Karpas-422 (cell line): ENCODE measurements around the gene IL1A. TPM values are rescaled to one million over a fixed set of nuclear protein-coding genes. Genes with fewer than 3 reads are reported as not detected.

Source experiments
- DNase-seq: peaks from one replicate; pipeline ENCODE4 v3.0.0-alpha.2; 2015
- H2AFZ ChIP-seq: fragments of 200-600 bp; sonication (generic); 2 replicates; pipeline ENCODE4 v1.6.1; 2014; ENCODE audit warnings: antibody characterized with exemption, low read length, mixed read lengths
- H3K27ac ChIP-seq: fragments of 200-600 bp; sonication (generic); 2 replicates; pipeline ENCODE4 v1.5.1; 2014; ENCODE audit warnings: mild to moderate bottlenecking, low read length, moderate library complexity
- H3K27me3 ChIP-seq: fragments of 200-600 bp; sonication (generic); 2 replicates; pipeline ENCODE4 v1.6.1; 2014; ENCODE audit warnings: low read length, mixed read lengths
- H3K36me3 ChIP-seq: fragments of 200-600 bp; sonication (generic); 2 replicates; pipeline ENCODE4 v1.6.1; 2014; ENCODE audit warnings: low read length, mixed read lengths; ENCODE audit not compliant: insufficient read depth
- H3K4me1 ChIP-seq: fragments of 200-600 bp; sonication (generic); 2 replicates; pipeline ENCODE4 v1.6.1; 2014; ENCODE audit warnings: mild to moderate bottlenecking, low read length, mixed read lengths
- H3K4me2 ChIP-seq: fragments of 200-600 bp; sonication (generic); 2 replicates; pipeline ENCODE4 v1.6.1; 2014; ENCODE audit warnings: low read length, low read depth, mild to moderate bottlenecking; ENCODE audit not compliant: poor library complexity, severe bottlenecking
- H3K4me3 ChIP-seq: fragments of 200-600 bp; sonication (generic); 2 replicates; pipeline ENCODE4 v1.5.1; 2014; ENCODE audit warnings: mild to moderate bottlenecking, antibody characterized with exemption, low read length, mixed read lengths
- H3K79me2 ChIP-seq: fragments of 200-600 bp; sonication (generic); 2 replicates; pipeline ENCODE4 v1.6.1; 2014; ENCODE audit warnings: mild to moderate bottlenecking, low read length, mixed read lengths
- H3K9ac ChIP-seq: fragments of 200-600 bp; sonication (generic); 2 replicates; pipeline ENCODE4 v1.6.0; 2014; ENCODE audit warnings: low read length
- H3K9me2 ChIP-seq: fragments of 200-600 bp; sonication (generic), shearing (Covaris generic); replicated peaks from 2 replicates; pipeline ENCODE4 v1.6.0; 2014; ENCODE audit warnings: mild to moderate bottlenecking, low read length, moderate library complexity; ENCODE audit not compliant: insufficient read depth
- H3K9me3 ChIP-seq: fragments of 300-700, 200-600 bp; sonication (generic); 2 replicates; pipeline ENCODE4 v1.6.1; 2014; ENCODE audit warnings: low read length, mixed read lengths
- H4K20me1 ChIP-seq: fragments of 200-600 bp; sonication (generic); 2 replicates; pipeline ENCODE4 v1.6.1; 2014; ENCODE audit warnings: mild to moderate bottlenecking, antibody characterized with exemption, low read length, low read depth; ENCODE audit not compliant: insufficient read depth
- total RNA-seq: library from RNA; depleted of rRNA; stranded (reverse); fragments of >200 nt; shearing (Covaris generic); gene quantifications from 2 replicates; pipeline ENCODE4 v1.2.3, GENCODE V29; 2014; ENCODE audit warnings: low replicate concordance

Gene IL1A
- total RNA-seq, 1 experiment from 2014 or later, result 0.15 TPM

- no peak for DNase-seq
- Histone ChIP-seq H3K9me2 (no peaks in the 10 kb centered on the region), H3K27me3 (no peaks in the 10 kb centered on the region), H3K4me2 (no peak overlapping the region), H3K79me2 (no peaks in the 10 kb centered on the region), H4K20me1 (no peaks in the 10 kb centered on the region), H3K4me1 (peaks cover 16% of the 10 kb centered on the region), H3K9ac (no peak overlapping the region), H3K27ac (no peak overlapping the region), H3K4me3 (no peak overlapping the region), H3K36me3 (no peaks in the 10 kb centered on the region), H2AFZ (no peak overlapping the region), H3K9me3 (no peaks in the 10 kb centered on the region)
Observed at GRCh38 chr2:112792419-112792818, 8.1 kb upstream of the IL1A start.

GRCh38 chr2:112791693-112792230 lies 7.5 kb upstream of the IL1A start:
- no peaks in the 10 kb centered on the region for H3K9me3 ChIP-seq
- H3K27ac ChIP-seq, result no peak overlapping the region
- no peak overlapping the region for H3K4me3 ChIP-seq
- peaks cover 16% of the 10 kb centered on the region for H3K4me1 ChIP-seq
- no peak overlapping the region for H3K9ac ChIP-seq
- no peak overlapping the region for H3K4me2 ChIP-seq
- no peak overlapping the region for H2AFZ ChIP-seq
- H4K20me1 ChIP-seq, result no peaks in the 10 kb centered on the region
- DNase-seq, result no peak
- no peaks in the 10 kb centered on the region for H3K27me3 ChIP-seq
- H3K9me2 ChIP-seq, result no peaks in the 10 kb centered on the region
- H3K36me3 ChIP-seq, result no peaks in the 10 kb centered on the region
- H3K79me2 ChIP-seq, result no peaks in the 10 kb centered on the region

GRCh38 chr2:112791019-112791418 lies 6.7 kb upstream of the IL1A start:
- H3K27ac ChIP-seq, result no peak overlapping the region
- no peak overlapping the region for H3K4me3 ChIP-seq
- no peaks in the 10 kb centered on the region for H3K36me3 ChIP-seq
- no peak overlapping the region for H2AFZ ChIP-seq
- H4K20me1 ChIP-seq, result no peaks in the 10 kb centered on the region
- peaks cover 16% of the 10 kb centered on the region for H3K4me1 ChIP-seq
- H3K27me3 ChIP-seq, result no peaks in the 10 kb centered on the region
- H3K9me3 ChIP-seq, result no peaks in the 10 kb centered on the region
- H3K9me2 ChIP-seq, result no peaks in the 10 kb centered on the region
- H3K79me2 ChIP-seq, result no peaks in the 10 kb centered on the region
- H3K9ac ChIP-seq, result no peak overlapping the region
- no peak overlapping the region for H3K4me2 ChIP-seq
- DNase-seq, result no peak

- Histone ChIP-seq H3K36me3 (no peaks in the 10 kb centered on the region), H4K20me1 (no peaks in the 10 kb centered on the region), H3K79me2 (no peaks in the 10 kb centered on the region), H2AFZ (no peak overlapping the region), H3K9me2 (no peaks in the 10 kb centered on the region), H3K27me3 (no peaks in the 10 kb centered on the region), H3K4me2 (no peak overlapping the region), H3K4me3 (no peak overlapping the region), H3K4me1 (peaks cover 16% of the 10 kb centered on the region), H3K9me3 (no peaks in the 10 kb centered on the region), H3K9ac (no peak overlapping the region), H3K27ac (no peak overlapping the region)
- no peak for DNase-seq
Observed at GRCh38 chr2:112790305-112790704, 6.0 kb upstream of the IL1A start.

GRCh38 chr2:112789186-112789585 lies 4.9 kb upstream of the IL1A start:
- Histone ChIP-seq H3K79me2 (no peaks in the 10 kb centered on the region), H3K27me3 (no peaks in the 10 kb centered on the region), H3K4me3 (no peak overlapping the region), H3K4me2 (no peak overlapping the region), H3K9ac (no peak overlapping the region), H3K27ac (no peak overlapping the region), H3K9me2 (no peaks in the 10 kb centered on the region), H3K36me3 (no peaks in the 10 kb centered on the region), H4K20me1 (no peaks in the 10 kb centered on the region), H3K4me1 (peaks cover 13% of the 10 kb centered on the region), H2AFZ (no peak overlapping the region), H3K9me3 (no peaks in the 10 kb centered on the region)
- no peak for DNase-seq

GRCh38 chr2:112788653-112789052 lies 4.4 kb upstream of the IL1A start:
- no peak overlapping the region for H3K4me3 ChIP-seq
- no peak overlapping the region for H3K4me2 ChIP-seq
- no peaks in the 10 kb centered on the region for H3K79me2 ChIP-seq
- no peak overlapping the region for H3K9ac ChIP-seq
- H3K27me3 ChIP-seq, result no peaks in the 10 kb centered on the region
- H3K27ac ChIP-seq, result no peak overlapping the region
- H3K9me3 ChIP-seq, result no peaks in the 10 kb centered on the region
- H4K20me1 ChIP-seq, result no peaks in the 10 kb centered on the region
- no peak overlapping the region for H2AFZ ChIP-seq
- H3K36me3 ChIP-seq, result no peaks in the 10 kb centered on the region
- peaks cover 9% of the 10 kb centered on the region for H3K4me1 ChIP-seq
- H3K9me2 ChIP-seq, result no peaks in the 10 kb centered on the region
- no peak for DNase-seq

GRCh38 chr2:112787729-112788393 lies 3.6 kb upstream of the IL1A start:
- no peaks in the 10 kb centered on the region for H3K36me3 ChIP-seq
- H4K20me1 ChIP-seq, result no peaks in the 10 kb centered on the region
- peaks cover 15% of the 10 kb centered on the region for H3K4me1 ChIP-seq
- no peak overlapping the region for H3K4me3 ChIP-seq
- no peak overlapping the region for H3K4me2 ChIP-seq
- no peak overlapping the region for H3K27ac ChIP-seq
- no peaks in the 10 kb centered on the region for H3K79me2 ChIP-seq
- H3K9ac ChIP-seq, result no peak overlapping the region
- H2AFZ ChIP-seq, result no peak overlapping the region
- no peaks in the 10 kb centered on the region for H3K9me3 ChIP-seq
- peak; percentile 50 for DNase-seq
- no peaks in the 10 kb centered on the region for H3K27me3 ChIP-seq
- H3K9me2 ChIP-seq, result no peaks in the 10 kb centered on the region

GRCh38 chr2:112787294-112787693 lies 3.0 kb upstream of the IL1A start:
- H3K9me3 ChIP-seq, result no peaks in the 10 kb centered on the region
- H4K20me1 ChIP-seq, result no peaks in the 10 kb centered on the region
- no peak overlapping the region for H3K9ac ChIP-seq
- H3K36me3 ChIP-seq, result no peaks in the 10 kb centered on the region
- H3K4me1 ChIP-seq, result peaks cover 21% of the 10 kb centered on the region
- no peak overlapping the region for H2AFZ ChIP-seq
- no peaks in the 10 kb centered on the region for H3K9me2 ChIP-seq
- DNase-seq, result no peak
- H3K27ac ChIP-seq, result no peak overlapping the region
- H3K79me2 ChIP-seq, result no peaks in the 10 kb centered on the region
- no peak overlapping the region for H3K4me2 ChIP-seq
- H3K4me3 ChIP-seq, result no peak overlapping the region
- no peaks in the 10 kb centered on the region for H3K27me3 ChIP-seq
